OCI-M2 (cell line): ENCODE data around the gene SLC1A7.

ENCODE experiments used
- DNase-seq: peaks from one replicate; lab custom pipeline; 2025; ENCODE audit not compliant: unreplicated experiment; lab: John Stamatoyannopoulos, UW

The SLC1A7 gene

GRCh38 chr1:53134042-53134485 lies 8.4 kb downstream of the SLC1A7 start:
- DNase-seq, result no peak

- DNase-seq, result no peak
These were observed 9.0 kb downstream of the SLC1A7 start for GRCh38 chr1:53133261-53134041.

DNA sequence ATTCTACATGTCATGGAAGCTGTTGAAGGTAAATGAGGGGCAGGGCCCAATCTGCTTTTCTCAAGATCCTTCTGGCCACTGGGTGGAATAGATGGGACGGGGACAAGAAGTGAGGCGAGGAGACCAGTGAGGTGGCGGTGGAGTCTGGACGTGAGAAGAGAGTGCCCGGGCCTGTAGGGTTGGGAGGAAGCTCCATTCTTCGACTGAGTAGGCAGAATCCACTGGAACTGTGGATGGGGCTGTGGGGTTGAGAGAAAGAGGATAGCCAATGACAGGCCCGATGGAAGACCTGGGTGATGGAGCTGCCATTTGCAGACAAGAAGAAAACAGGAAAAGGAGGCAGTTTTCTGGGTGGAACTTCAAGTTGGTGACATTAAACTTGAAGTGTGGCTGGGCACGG lies 10.3 kb downstream of the SLC1A7 start:
- DNase-seq, result no peak

DNA sequence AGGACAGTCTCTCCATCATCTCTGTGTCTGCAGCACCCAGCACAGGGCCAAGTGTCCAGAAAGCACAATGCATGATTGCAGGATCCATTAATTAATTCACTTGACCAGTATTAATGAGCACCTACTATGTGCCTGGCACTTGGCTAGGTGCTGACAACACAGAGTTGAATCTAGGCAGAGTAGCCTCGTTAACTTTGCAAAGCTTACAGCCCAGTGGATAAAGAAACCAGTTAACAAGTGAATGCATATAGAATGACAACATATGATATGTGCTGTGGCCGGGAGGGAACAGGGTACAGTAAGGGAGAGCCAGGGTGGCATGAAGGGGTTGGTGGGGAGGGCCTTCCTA lies 10.9 kb downstream of the SLC1A7 start:
- DNase-seq, result no peak

DNA sequence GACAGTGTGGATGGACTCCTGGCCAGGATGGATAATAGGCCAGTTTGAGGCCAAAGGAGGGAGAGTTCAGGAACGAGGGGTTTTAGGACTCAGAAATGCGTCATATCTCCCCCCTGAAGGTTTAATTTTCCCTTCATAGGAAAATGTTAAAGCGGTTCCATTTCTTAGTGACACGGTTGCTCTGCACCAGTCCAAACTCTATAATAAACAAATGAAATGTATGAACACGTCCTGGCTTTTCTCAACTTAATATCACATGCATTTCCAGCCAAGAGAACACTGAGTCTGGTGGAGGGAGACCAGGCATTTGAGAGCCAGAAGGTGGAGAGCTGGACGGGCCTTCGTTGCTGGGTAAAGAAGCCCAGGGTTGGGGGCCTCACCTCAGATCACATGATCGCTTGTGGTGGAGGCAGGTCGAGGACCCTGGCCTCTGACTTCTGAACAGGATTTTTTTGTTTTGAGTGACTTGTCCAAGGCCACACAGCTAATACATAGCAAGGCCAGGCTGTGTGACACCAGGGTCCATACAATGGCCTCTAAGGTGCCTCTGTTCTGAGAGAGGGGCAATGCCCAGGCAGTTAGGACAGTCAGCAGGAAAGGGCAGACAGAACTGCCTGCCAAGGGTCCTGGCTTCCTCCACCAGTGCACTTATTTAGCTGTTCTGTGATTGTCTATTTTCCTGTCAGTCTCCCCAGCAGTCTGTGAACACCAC lies 11.4 kb downstream of the SLC1A7 start:
- no peak for DNase-seq

- DNase-seq, result no peak
These were observed 11.9 kb downstream of the SLC1A7 start for GRCh38 chr1:53130598-53130877.

DNA sequence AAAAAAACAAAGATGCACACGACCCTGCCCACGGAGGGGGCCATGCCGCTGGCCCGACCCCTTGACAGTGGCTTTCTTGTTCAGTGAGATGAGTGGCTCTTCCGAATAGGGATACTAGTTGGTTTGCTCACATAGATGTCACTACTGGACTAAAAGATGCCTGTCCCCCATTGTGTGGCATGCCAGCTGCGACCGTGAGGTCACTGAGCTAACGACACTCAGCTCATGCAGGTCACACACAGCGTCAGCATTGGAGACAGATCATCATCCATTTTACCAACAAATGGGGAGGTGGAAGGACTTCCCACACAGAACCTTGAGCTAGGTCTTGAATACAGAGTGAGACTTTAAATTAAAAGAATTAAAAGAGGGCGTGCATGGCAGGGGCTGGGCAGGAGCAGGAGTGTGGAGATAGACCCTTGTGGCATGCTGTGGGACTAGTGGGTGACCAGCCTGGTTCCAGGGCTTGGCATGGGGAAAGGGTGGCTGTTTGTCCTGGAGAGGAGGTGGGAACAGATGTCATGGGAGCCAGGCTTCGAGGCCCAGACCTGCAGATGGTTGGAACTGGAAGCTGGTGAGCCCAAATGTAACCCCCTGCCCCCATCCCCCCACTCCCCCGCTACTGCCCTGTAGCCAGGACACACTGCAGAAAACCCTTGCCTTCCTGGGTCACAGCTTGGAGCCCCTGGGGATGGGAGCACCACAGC lies 12.4 kb downstream of the SLC1A7 start:
- DNase-seq, result no peak

GRCh38 chr1:53128401-53128800 lies 14.0 kb downstream of the SLC1A7 start:
- DNase-seq, result no peak

DNA sequence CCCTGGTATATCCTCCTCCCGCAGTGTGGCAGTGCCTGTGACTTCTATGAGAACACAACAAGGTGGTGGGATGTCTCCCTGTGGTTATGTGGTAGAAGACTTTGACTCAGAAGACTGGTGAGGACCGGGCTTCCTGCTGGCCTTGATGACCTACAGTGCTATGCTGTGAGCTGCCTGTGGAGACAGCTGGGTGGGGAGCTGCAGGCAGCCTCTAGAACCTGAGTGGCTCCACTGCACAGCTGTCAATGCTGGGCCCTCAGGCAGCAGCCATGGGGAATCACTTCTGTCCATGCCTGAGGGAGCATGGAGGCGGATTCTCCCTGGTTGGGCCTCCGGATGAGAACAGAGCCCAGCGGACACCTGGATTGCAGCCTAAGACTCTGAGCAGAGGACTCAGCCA lies 14.9 kb downstream of the SLC1A7 start:
- DNase-seq, result no peak

GRCh38 chr1:53126495-53126894 lies 15.9 kb downstream of the SLC1A7 start:
- DNase-seq, result no peak

DNA sequence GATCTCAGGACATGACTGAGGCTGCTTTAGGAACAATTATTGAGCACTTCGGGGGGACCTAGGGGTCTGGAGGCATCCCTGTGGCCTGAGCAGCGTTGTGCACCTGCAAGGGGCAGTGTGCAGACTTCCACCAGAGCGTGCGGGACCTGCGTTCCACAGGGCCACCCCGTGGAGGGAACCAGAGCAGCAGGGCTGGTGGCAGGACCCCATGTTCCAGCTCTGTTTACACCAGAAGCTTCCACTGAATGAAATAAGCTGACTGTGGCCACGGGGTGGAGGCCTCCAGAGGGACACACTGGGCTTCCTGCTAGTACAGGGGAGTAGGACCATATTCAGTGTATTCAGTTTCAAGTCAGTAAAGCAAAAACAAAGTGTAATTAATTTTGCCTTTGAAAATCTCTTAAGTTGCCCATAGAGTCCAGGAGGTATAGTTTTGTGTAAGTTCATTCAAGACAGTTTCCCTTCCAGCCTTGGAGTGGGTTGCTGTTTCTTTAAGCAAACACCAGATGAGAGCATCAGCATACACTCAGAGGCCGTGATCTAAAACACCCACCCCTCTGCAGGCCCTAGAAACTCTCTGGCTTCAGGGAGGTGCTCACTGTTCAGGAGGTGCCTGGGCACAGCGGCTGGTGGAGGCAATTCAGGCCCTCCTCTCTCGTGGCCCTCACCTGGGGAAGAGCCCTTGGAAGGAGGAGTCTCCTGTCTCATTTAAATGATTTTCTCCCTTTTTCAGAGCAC lies 16.6 kb downstream of the SLC1A7 start:
- DNase-seq, result no peak

- no peak for DNase-seq
These were observed 17.3 kb downstream of the SLC1A7 start for GRCh38 chr1:53125122-53125521.

DNA sequence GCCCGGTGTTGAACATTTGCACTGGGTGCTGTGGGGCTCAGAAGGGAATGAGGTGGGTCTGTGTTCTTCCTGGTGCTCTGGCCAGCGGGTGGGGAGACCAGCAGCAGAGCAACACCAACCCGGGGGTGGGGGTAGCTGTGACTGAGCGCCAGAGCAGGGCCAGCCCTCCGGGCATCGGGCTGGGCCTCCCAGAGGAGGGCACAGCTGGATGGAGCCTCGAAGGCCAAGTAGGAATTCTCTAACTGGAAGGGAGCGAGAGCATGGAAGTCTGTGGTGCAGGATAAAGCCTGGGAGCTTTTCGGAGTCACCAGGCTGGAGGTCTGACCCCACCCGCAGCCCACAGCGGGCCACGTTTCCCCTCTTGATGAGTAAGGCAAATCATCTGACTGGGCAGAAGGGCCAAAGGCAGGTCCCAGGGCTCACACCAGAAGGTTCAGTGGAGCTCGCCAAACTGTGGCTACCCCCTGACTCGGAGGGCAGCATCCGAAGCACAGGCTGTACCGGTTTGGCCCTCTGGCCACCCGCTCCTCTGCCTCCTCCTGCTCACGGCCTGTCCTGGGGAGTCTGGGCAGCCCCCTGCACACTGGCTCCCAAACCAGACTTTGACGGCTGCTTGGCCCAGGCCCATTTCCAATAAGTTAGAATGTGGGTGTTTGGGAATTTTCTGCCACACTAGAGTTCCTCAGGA lies 18.8 kb downstream of the SLC1A7 start:
- DNase-seq, result no peak

GRCh38 chr1:53122961-53123413 lies 19.5 kb downstream of the SLC1A7 start:
- DNase-seq, result no peak

- DNase-seq, result no peak
These were observed 20.1 kb downstream of the SLC1A7 start for GRCh38 chr1:53122201-53122885.

DNA sequence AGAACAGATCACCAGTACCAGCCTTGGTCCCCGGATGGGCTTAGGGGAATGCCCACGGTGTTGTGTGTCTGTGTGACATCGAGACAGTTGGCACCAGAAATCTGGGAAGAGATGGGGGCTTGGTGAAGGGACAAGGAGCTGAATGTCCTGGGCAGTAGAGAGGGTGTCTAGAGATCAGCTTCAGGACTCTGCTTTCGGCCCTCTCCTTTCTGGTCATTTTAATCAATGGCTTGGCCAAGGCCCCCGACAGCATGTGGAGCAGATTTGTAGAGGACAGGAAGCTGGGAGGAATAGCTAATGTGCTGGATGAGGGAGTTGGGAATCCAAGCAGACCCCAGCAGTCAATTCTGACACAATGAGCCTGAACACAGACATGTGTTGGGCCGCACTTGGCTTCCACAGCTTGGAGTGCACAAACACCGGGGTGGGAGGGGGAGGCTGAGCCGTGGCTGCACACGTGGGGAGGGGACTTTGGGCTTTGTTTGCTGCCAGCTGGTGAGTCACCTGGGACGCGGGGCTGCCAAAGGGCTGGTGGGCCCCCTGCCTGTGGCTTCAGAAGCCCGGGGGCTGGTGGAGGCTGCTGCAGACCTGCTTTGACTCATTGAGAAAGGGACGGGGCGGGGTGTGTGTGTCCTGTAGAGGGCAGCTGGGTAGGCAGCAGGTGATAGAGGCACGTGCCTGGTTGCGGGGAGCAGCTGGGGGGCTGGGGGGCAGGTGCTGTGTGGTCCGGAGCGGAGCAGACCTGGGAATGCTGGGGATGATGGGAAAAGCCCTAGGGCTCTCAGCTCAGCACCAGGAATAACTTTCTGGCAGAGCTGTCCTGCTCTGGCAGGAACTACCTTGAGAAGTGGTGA lies 20.9 kb downstream of the SLC1A7 start:
- DNase-seq, result no peak

DNA sequence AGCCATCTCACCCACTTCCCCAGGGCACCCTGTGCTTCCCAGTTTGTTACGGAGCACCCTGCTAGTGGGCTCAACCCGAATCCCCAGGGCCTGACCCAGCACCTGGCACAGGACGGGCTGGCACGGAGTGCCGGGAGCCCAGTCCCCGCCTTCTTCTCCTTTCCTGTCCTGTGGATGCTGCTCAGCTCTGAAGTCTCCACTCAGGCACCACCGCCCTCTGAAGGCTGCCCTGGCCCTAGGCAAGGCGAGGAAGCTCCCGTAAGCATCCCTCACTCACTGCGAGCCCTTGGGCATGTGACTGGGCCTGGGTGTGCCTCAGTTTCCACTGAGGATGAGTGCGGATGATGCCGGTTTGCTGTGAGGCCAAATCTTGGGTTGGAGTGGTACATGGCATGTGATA lies 21.8 kb downstream of the SLC1A7 start:
- DNase-seq, result no peak

DNA sequence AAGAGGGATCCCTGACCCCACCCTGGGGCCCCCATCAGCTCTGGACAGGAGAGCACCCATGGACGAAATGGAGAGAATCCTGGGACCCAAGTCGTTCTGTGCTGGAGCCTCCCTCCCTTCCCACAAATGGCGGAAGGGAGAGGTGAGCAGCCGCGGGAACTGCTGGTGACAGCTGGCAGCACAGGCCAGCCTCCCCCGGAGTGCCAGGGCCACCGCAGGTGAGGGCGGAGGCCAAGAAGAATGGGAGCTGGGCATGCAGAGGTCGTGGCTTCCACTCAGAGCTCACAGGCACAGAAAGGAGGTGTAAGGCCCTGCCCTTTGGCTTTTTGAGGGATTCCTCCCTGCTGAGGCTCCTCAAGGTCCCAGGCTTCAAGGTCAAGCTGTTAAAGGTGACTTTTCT lies 24.6 kb downstream of the SLC1A7 start:
- no peak for DNase-seq

DNA sequence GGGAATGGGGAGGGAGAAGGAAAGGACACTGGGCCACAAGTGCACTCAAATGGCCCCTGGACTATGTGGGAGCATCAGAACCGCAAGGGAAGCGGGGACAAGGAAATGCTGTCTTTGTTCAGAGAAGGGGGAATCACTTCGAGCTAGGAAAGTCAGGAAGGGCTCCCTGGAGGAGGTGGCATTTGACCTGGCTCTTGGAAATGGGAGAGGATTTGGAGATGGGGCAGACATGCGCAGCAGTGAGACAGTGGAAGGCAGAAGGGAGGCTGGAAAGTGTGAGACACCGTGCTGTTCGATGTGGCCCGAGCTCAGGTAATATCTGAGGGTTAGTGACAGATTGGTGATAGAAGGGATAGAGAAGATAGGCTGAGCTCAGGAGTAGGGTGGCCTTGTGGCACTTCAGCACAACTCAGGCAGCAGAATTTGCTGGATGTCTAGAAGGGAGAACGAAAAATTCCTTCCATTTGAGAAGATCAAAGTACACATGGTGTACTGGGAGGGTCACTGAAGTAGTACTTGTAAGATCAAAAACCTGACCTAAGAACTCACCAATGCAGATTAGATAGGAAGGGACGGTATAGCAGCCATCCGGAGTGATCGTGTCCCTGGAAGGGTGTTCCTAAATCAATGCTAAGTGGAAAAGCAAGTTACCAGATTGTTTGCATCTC lies 25.4 kb downstream of the SLC1A7 start:
- no peak for DNase-seq
